ENCODE data around the gene PLD3. TPM values are rescaled to one million over a fixed set of nuclear protein-coding genes. Genes with fewer than 3 reads are reported as not detected.

The PLD3 gene
- total RNA-seq, 4 donors from 2014 or later: 61.9 to 210 (median 162) TPM

GRCh38 chr19:40355975-40356680 is 7.6 kb downstream of the PLD3 start:
- DNase-seq: no peak
- TF ChIP-seq POLR2A (IDR thresholded peaks at IDR 0.05) (no peak), CTCF (IDR thresholded peaks at IDR 0.05) (no peak)
- H3K27me3 ChIP-seq: no peaks in the 10 kb centered on the region
- H3K4me3 ChIP-seq: no peak overlapping the region
- H3K27ac ChIP-seq: no peak overlapping the region
- peaks cover 0 to 4% (median 0%) of the 10 kb centered on the region in 3 donors for H3K36me3 ChIP-seq
- H3K4me1 ChIP-seq: peaks cover 0 to 4% (median 0%) of the 10 kb centered on the region in 4 donors
- H3K9me3 ChIP-seq: no peaks in the 10 kb centered on the region

- Histone ChIP-seq H3K27me3 (no peaks in the 10 kb centered on the region), H3K27ac (no peak overlapping the region), H3K4me3 (no peak overlapping the region), H3K4me1 (peaks cover 0 to 4% (median 0%) of the 10 kb centered on the region in 4 donors), H3K9me3 (no peaks in the 10 kb centered on the region), H3K36me3 (peaks cover 0 to 4% (median 0%) of the 10 kb centered on the region in 3 donors)
- TF ChIP-seq POLR2A (IDR thresholded peaks at IDR 0.05) (no peak), CTCF (IDR thresholded peaks at IDR 0.05) (no peak)
- DNase-seq: no peak
These were observed 8.4 kb downstream of the PLD3 start for GRCh38 chr19:40356681-40357595.

GRCh38 chr19:40357640-40358039 is 9.1 kb downstream of the PLD3 start:
- TF ChIP-seq CTCF (IDR thresholded peaks at IDR 0.05) (no peak), POLR2A (IDR thresholded peaks at IDR 0.05) (no peak)
- Histone ChIP-seq H3K36me3 (peaks cover 0 to 4% (median 0%) of the 10 kb centered on the region in 3 donors), H3K27ac (no peak overlapping the region), H3K4me1 (peaks cover 0 to 4% (median 0%) of the 10 kb centered on the region in 4 donors), H3K27me3 (no peaks in the 10 kb centered on the region), H3K9me3 (no peaks in the 10 kb centered on the region), H3K4me3 (no peak overlapping the region)
- no peak for DNase-seq

- H3K4me1 ChIP-seq: peaks cover 0 to 4% (median 0%) of the 10 kb centered on the region in 4 donors
- H3K27me3 ChIP-seq: no peaks in the 10 kb centered on the region
- no peak overlapping the region for H3K27ac ChIP-seq
- H3K9me3 ChIP-seq: no peaks in the 10 kb centered on the region
- peaks cover 0 to 4% (median 0%) of the 10 kb centered on the region in 3 donors for H3K36me3 ChIP-seq
- H3K4me3 ChIP-seq: no peak overlapping the region
- DNase-seq: peak in 2 of 3 donors; percentile 64 to 67
- TF ChIP-seq CTCF (IDR thresholded peaks at IDR 0.05) (no peak), POLR2A (IDR thresholded peaks at IDR 0.05) (no peak)
These were observed 10.3 kb downstream of the PLD3 start for GRCh38 chr19:40358773-40359172.

GRCh38 chr19:40360020-40360707 is 11.7 kb downstream of the PLD3 start:
- no peak overlapping the region for H3K27ac ChIP-seq
- no peaks in the 10 kb centered on the region for H3K27me3 ChIP-seq
- TF ChIP-seq POLR2A (IDR thresholded peaks at IDR 0.05) (no peak), CTCF (IDR thresholded peaks at IDR 0.05) (no peak)

More at GRCh38 chr19:40360020-40360707, 11.7 kb downstream of the PLD3 start:
- no peak for DNase-seq
- Histone ChIP-seq H3K4me1 (peaks cover 0 to 4% (median 0%) of the 10 kb centered on the region in 4 donors), H3K9me3 (no peaks in the 10 kb centered on the region), H3K36me3 (peaks cover 0 to 4% (median 0%) of the 10 kb centered on the region in 3 donors), H3K4me3 (no peak overlapping the region)
